Endothelial cell of umbilical vein (primary cell): ENCODE measurements around the gene BDKRB2. TPM values are rescaled to one million over a fixed set of nuclear protein-coding genes. Genes with fewer than 3 reads are reported as not detected.

Experiments used
- BruUV-seq: library from RNA; stranded (reverse); fragments of 400-500 nt; replicated peaks from 2 replicates; lab custom pipeline; 2021; lab: Mats Ljungman, UMichigan
- CTCF ChIA-PET: fragments of 300-600, 350-600 bp; sonication (Branson Sonifier 250); formaldehyde crosslinking; loops from one replicate; lab custom pipeline; 2021; ENCODE audit warnings: antibody characterized with exemption, inconsistent platforms; lab: Charles Lee
- POLR2A ChIA-PET: fragments of 300-600, 350-600 bp; sonication (Branson Sonifier 250); formaldehyde crosslinking; loops from one replicate; lab custom pipeline; 2021; ENCODE audit warnings: antibody characterized with exemption, inconsistent platforms; lab: Charles Lee
- DNase-seq: peaks from one replicate; pipeline ENCODE4 v3.0.0-alpha.2; 2011; ENCODE audit warnings: low read depth, low spot score
- FAIRE-seq: peaks from 2 replicates; lab custom pipeline; 2011; peaks lifted over from hg19 to GRCh38; lab: Jason Lieb, UNC
- H2AFZ ChIP-seq: 2 replicates; pipeline ENCODE4 v1.6.0; 2012; ENCODE audit warnings: low read depth, low read length, control low read depth, inconsistent platforms
- H3K27ac ChIP-seq: 2 replicates; pipeline ENCODE4 v1.5.1; 2011; ENCODE audit warnings: low read depth, mild to moderate bottlenecking, control low read depth, low read length, moderate library complexity; ENCODE audit not compliant: insufficient read depth
- H3K27me3 ChIP-seq, 2 experiments: 2 replicates each; pipeline versions ENCODE4 v1.6.0 to v1.6.1; 2011; ENCODE audit warnings: low read length in 2 of 2, mixed read lengths in 1 of 2; ENCODE audit not compliant: control insufficient read depth in 2 of 2, insufficient read depth in 2 of 2
- H3K36me3 ChIP-seq, 2 experiments: 2 replicates in 1 of 2; 3 replicates in 1 of 2; pipeline ENCODE4 v1.5.1; 2011; ENCODE audit warnings: low read length in 2 of 2, mild to moderate bottlenecking in 1 of 2, moderate library complexity in 1 of 2; ENCODE audit not compliant: control insufficient read depth in 2 of 2, insufficient read depth in 2 of 2; ENCODE audit errors: extremely low read depth in 1 of 2
- H3K4me1 ChIP-seq: 3 replicates; pipeline ENCODE4 v1.5.1; 2011; ENCODE audit warnings: mild to moderate bottlenecking, low read length; ENCODE audit not compliant: control insufficient read depth, insufficient read depth; ENCODE audit errors: extremely low read depth
- H3K4me2 ChIP-seq: 2 replicates; pipeline ENCODE4 v1.6.1; 2011; ENCODE audit warnings: low read length, control low read depth, mixed read lengths; ENCODE audit not compliant: insufficient read depth
- H3K4me3 ChIP-seq, 3 experiments: fragments of 200-600 bp in 1 of 3; sonication (generic), shearing (Covaris generic) in 1 of 3; replicated peaks in 1 of 3; 2 replicates each; pipeline ENCODE4 v1.5.1; 2011 to 2016; ENCODE audit warnings: control low read depth in 3 of 3, low read length in 3 of 3, mild to moderate bottlenecking in 2 of 3, inconsistent platforms in 1 of 3, low read depth in 1 of 3, moderate library complexity in 1 of 3; ENCODE audit not compliant: insufficient read depth in 1 of 3
- H3K79me2 ChIP-seq: 2 replicates; pipeline ENCODE4 v1.6.0; 2012; ENCODE audit warnings: low read length, inconsistent platforms; ENCODE audit not compliant: control insufficient read depth, insufficient read depth
- H3K9ac ChIP-seq: replicated peaks from 2 replicates; pipeline ENCODE3; 2011; ENCODE audit warnings: low read length, control low read depth; ENCODE audit not compliant: insufficient read depth; ENCODE audit errors: extremely low read depth
- H3K9me1 ChIP-seq: replicated peaks from 3 replicates; pipeline ENCODE4 v1.6.0; 2011; ENCODE audit warnings: mild to moderate bottlenecking, low read length; ENCODE audit not compliant: control insufficient read depth, insufficient read depth; ENCODE audit errors: extremely low read depth
- H3K9me3 ChIP-seq: replicated peaks from 2 replicates; pipeline ENCODE4 v1.5.1; 2012; ENCODE audit warnings: low read length, inconsistent platforms; ENCODE audit not compliant: control insufficient read depth, insufficient read depth
- H4K20me1 ChIP-seq: replicated peaks from 2 replicates; pipeline ENCODE3; 2011; ENCODE audit warnings: mild to moderate bottlenecking, low read length; ENCODE audit not compliant: control insufficient read depth, insufficient read depth; ENCODE audit errors: extremely low read depth
- CTCF ChIP-seq, 2 donors: IDR thresholded peaks; 1 replicate in 1 of 2; 2 replicates in 1 of 2; pipeline ENCODE4 v1.5.1; 2011; ENCODE audit warnings: low read length in 2 of 2, mild to moderate bottlenecking in 2 of 2, moderate library complexity in 2 of 2, control low read depth in 1 of 2, inconsistent platforms in 1 of 2, low read depth in 1 of 2; ENCODE audit not compliant: insufficient read depth in 1 of 2; ENCODE audit errors: extremely low read depth in 1 of 2
- EZH2 ChIP-seq: IDR thresholded peaks from 2 replicates; pipeline ENCODE4 v1.6.1; 2012; ENCODE audit warnings: borderline replicate concordance, low read depth, mild to moderate bottlenecking, moderate library complexity, low read length, inconsistent platforms; ENCODE audit not compliant: severe bottlenecking
- FOS ChIP-seq: IDR thresholded peaks from 2 replicates; pipeline ENCODE4 v1.6.1; 2011; ENCODE audit warnings: mild to moderate bottlenecking, low read length, moderate library complexity, borderline replicate concordance; ENCODE audit not compliant: insufficient read depth
- GATA2 ChIP-seq: IDR thresholded peaks from 2 replicates; pipeline ENCODE4 v1.7.0; 2011; ENCODE audit warnings: low read depth, mild to moderate bottlenecking, moderate library complexity, mixed read lengths, low read length; ENCODE audit not compliant: insufficient read length, insufficient read depth
- JUN ChIP-seq: IDR thresholded peaks from 2 replicates; pipeline ENCODE4 v1.6.1; 2011; ENCODE audit warnings: borderline replicate concordance, low read depth; ENCODE audit not compliant: insufficient read length, insufficient read depth
- MAX ChIP-seq: IDR thresholded peaks from 2 replicates; pipeline ENCODE4 v1.6.1; 2011; ENCODE audit not compliant: insufficient read depth, insufficient read length
- MYC ChIP-seq: IDR thresholded peaks from one replicate; pipeline ENCODE4 v1.6.1; 2011; ENCODE audit warnings: mild to moderate bottlenecking, low read depth, low read length
- POLR2A ChIP-seq: IDR thresholded peaks from 2 replicates; pipeline ENCODE4 v1.6.1; 2012; ENCODE audit warnings: low read depth, mild to moderate bottlenecking, control low read depth, low read length
- POLR2AphosphoS5 ChIP-seq: IDR thresholded peaks from 2 replicates; pipeline ENCODE4 v1.6.1; 2012; ENCODE audit warnings: low read depth, mild to moderate bottlenecking, control low read depth, low read length, moderate library complexity; ENCODE audit not compliant: insufficient read depth
- dilution Hi-C: fragments of 300-500 bp; cut with MboI; formaldehyde crosslinking; loops from one replicate; pipeline ENCODE4 v1.15.0; 2019; ENCODE audit warnings: low sequenced_read_pairs; ENCODE audit not compliant: extremely low pct_ligation_motif_present
- intact Hi-C: fragments of 100-400 bp; cut with micrococcal nuclease; formaldehyde crosslinking; loops from one replicate; pipeline ENCODE4 v1.10.0; 2022
- polyA plus RNA-seq, 4 experiments: library from polyadenylated mRNA; depleted of rRNA in 3 of 4; stranded (reverse) in 3 of 4; unstranded in 1 of 4; fragments of >200 nt; gene quantifications; 2 replicates each; pipeline versions ENCODE4 v1.2.1 to v1.2.3, GENCODE V29; 2011 to 2012; ENCODE audit warnings: missing spikeins in 1 of 4
- total RNA-seq: library from RNA; stranded (reverse); gene quantifications from 2 replicates; pipeline ENCODE4 v1.2.3, GENCODE V29; 2021

The BDKRB2 gene
- total and polyA plus RNA-seq, 2 donors (not counting 3 experiments of a cell fraction or from before 2014, with no cell fraction given) = 0.22 to 0.77 TPM

GRCh38 chr14:96173636-96174475, 30.8 kb upstream of the BDKRB2 start:
- H3K4me2 ChIP-seq = no peak overlapping the region
- H3K27me3 ChIP-seq = no peaks in the 10 kb centered on the region
- ChIA-PET POLR2A (no interaction called here), CTCF (no interaction called here)
- intact Hi-C loops (no loop called here), dilution Hi-C loops (no loop called here)
- no peaks in the 10 kb centered on the region for H3K4me1 ChIP-seq
- H3K9me3 ChIP-seq = no peaks in the 10 kb centered on the region
- FAIRE-seq (no peak), DNase-seq (no peak)
- H3K9ac ChIP-seq = no peak overlapping the region
- H3K79me2 ChIP-seq = no peaks in the 10 kb centered on the region
- BruUV-seq = no TSS peak
- H3K27ac ChIP-seq = no peak overlapping the region
- no peaks in the 10 kb centered on the region for H3K9me1 ChIP-seq
- TF ChIP-seq JUN = no peak
- TF ChIP-seq MYC = no peak
- no peak for TF ChIP-seq CTCF (IDR thresholded peaks at IDR 0.05; ENCODE audit: extremely low read depth in 1 of 2, insufficient read depth in 1 of 2, low read depth in 1 of 2, low read length in 2 of 2)
- TF ChIP-seq EZH2 = no peak
- no peak for TF ChIP-seq FOS
- no peak for TF ChIP-seq GATA2
- no peak for TF ChIP-seq POLR2AphosphoS5
- no peak for TF ChIP-seq POLR2A
- no peak for TF ChIP-seq MAX
- no peaks in the 10 kb centered on the region for H3K36me3 ChIP-seq
- no peak overlapping the region for H3K4me3 ChIP-seq
- H2AFZ ChIP-seq = no peak overlapping the region
- H4K20me1 ChIP-seq = no peaks in the 10 kb centered on the region
